ENCODE data around the gene ABTB2. TPM values are rescaled to one million over a fixed set of nuclear protein-coding genes. Genes with fewer than 3 reads are reported as not detected.

Gene ABTB2
- total RNA-seq, 6 donors from 2014 or later: 1.4 to 6.8 (median 4.7) TPM

- Histone ChIP-seq H3K4me1 (no peaks in the 10 kb centered on the region), H3K27me3 (no peaks in the 10 kb centered on the region), H3K36me3 (no peaks in the 10 kb centered on the region), H3K4me3 (no peak overlapping the region), H3K9me3 (no peaks in the 10 kb centered on the region), H3K27ac (no peak overlapping the region)
- TF ChIP-seq EP300 (IDR thresholded peaks at IDR 0.05): no peak
- no peak for TF ChIP-seq POLR2AphosphoS5 (IDR thresholded peaks at IDR 0.05)
- TF ChIP-seq POLR2A (IDR thresholded peaks at IDR 0.05): no peak
- TF ChIP-seq CTCF (IDR thresholded peaks at IDR 0.05): no peak
- ATAC-seq (ENCODE audit: low FRiP score in 2 of 2) (no peak), DNase-seq (no peak)
- WGBS, 2 donors: 75 to 82% methylated on average over 2 of the region's 2 CpGs
Observed at GRCh38 chr11:34298871-34299270, 58.9 kb downstream of the ABTB2 start.

- Histone ChIP-seq H3K27me3 (no peaks in the 10 kb centered on the region), H3K4me3 (no peak overlapping the region), H3K36me3 (no peaks in the 10 kb centered on the region), H3K4me1 (no peaks in the 10 kb centered on the region), H3K27ac (no peak overlapping the region), H3K9me3 (no peaks in the 10 kb centered on the region)
- WGBS, 2 donors: 90 to 96% methylated on average over 1 of the region's 1 CpG
- DNase-seq (no peak), ATAC-seq (ENCODE audit: low FRiP score in 2 of 2) (no peak)
- TF ChIP-seq POLR2AphosphoS5 (IDR thresholded peaks at IDR 0.05): no peak
- TF ChIP-seq EP300 (IDR thresholded peaks at IDR 0.05): no peak
- TF ChIP-seq POLR2A (IDR thresholded peaks at IDR 0.05): no peak
- TF ChIP-seq CTCF (IDR thresholded peaks at IDR 0.05): no peak
Observed at GRCh38 chr11:34296412-34296811, 61.4 kb downstream of the ABTB2 start.

GRCh38 chr11:34292546-34292945 is 65.3 kb downstream of the ABTB2 start:
- no peak for ATAC-seq (ENCODE audit: low FRiP score in 2 of 2)
- WGBS, 2 donors: 46 to 63% methylated on average over 2 of the region's 2 CpGs
- no peak for TF ChIP-seq POLR2A (IDR thresholded peaks at IDR 0.05)
- no peak for TF ChIP-seq CTCF (IDR thresholded peaks at IDR 0.05)
- TF ChIP-seq EP300 (IDR thresholded peaks at IDR 0.05): no peak
- TF ChIP-seq POLR2AphosphoS5 (IDR thresholded peaks at IDR 0.05): no peak

GRCh38 chr11:34292111-34292510 is 65.7 kb downstream of the ABTB2 start:
- no peak for DNase-seq
- 89 to 92% methylated on average over 3 of the region's 3 CpGs for WGBS, 2 donors
- H3K9me3 ChIP-seq: no peaks in the 10 kb centered on the region
- no peaks in the 10 kb centered on the region for H3K36me3 ChIP-seq
- H3K4me1 ChIP-seq: no peaks in the 10 kb centered on the region
- H3K27me3 ChIP-seq: no peaks in the 10 kb centered on the region
- no peak for TF ChIP-seq EP300 (IDR thresholded peaks at IDR 0.05)
- no peak overlapping the region for H3K27ac ChIP-seq
- no peak overlapping the region for H3K4me3 ChIP-seq
- ATAC-seq (ENCODE audit: low FRiP score in 2 of 2): no peak

More at GRCh38 chr11:34292546-34292945, 65.3 kb downstream of the ABTB2 start:
- no peak for DNase-seq
- no peak overlapping the region for H3K27ac ChIP-seq
- no peaks in the 10 kb centered on the region for H3K4me1 ChIP-seq
- no peaks in the 10 kb centered on the region for H3K9me3 ChIP-seq
- no peaks in the 10 kb centered on the region for H3K27me3 ChIP-seq
- no peak overlapping the region for H3K4me3 ChIP-seq
- no peaks in the 10 kb centered on the region for H3K36me3 ChIP-seq

DNA sequence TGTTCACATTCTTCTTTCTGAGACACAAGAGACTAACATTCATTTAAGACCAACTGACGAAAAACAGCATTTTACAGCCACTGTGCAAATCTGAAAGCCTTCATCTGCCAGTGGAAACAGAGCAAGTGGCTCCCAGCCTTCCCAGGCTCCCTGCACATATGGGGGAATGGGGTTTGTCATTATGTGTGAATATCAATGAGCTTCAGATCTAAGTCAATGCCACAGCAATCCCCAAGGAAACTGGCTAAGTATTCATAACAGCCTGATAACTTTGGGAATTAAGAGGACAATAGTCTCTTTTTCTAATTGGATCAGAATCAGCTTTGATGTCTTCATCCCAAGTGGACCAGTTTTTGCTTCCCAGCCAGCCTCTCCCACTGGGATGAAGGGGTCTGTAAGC is 66.9 kb downstream of the ABTB2 start:
- H3K27ac ChIP-seq: no peak overlapping the region
- TF ChIP-seq POLR2AphosphoS5 (IDR thresholded peaks at IDR 0.05) (no peak), EP300 (IDR thresholded peaks at IDR 0.05) (no peak), POLR2A (IDR thresholded peaks at IDR 0.05) (no peak), CTCF (IDR thresholded peaks at IDR 0.05) (no peak)
- no peak overlapping the region for H3K4me3 ChIP-seq
- no peaks in the 10 kb centered on the region for H3K4me1 ChIP-seq
- H3K27me3 ChIP-seq: no peaks in the 10 kb centered on the region
- no peak for ATAC-seq (ENCODE audit: low FRiP score in 2 of 2)
- H3K9me3 ChIP-seq: no peaks in the 10 kb centered on the region
- DNase-seq: no peak
- 0 to 50% methylated on average over 1 of the region's 1 CpG for WGBS, 2 donors
- no peaks in the 10 kb centered on the region for H3K36me3 ChIP-seq

Data from upper lobe of left lung (tissue), 6 donors.